Measurements from ENCODE around the gene HCN2. TPM values are rescaled to one million over a fixed set of nuclear protein-coding genes. Genes with fewer than 3 reads are reported as not detected.

Gene HCN2
- total and polyA plus RNA-seq, 10 of the 15 experiments (the other 5 are each of a cell fraction or from before 2014, with no cell fraction given): 0.01 to 0.54 (median 0.08) TPM; not detected in 4

DNA sequence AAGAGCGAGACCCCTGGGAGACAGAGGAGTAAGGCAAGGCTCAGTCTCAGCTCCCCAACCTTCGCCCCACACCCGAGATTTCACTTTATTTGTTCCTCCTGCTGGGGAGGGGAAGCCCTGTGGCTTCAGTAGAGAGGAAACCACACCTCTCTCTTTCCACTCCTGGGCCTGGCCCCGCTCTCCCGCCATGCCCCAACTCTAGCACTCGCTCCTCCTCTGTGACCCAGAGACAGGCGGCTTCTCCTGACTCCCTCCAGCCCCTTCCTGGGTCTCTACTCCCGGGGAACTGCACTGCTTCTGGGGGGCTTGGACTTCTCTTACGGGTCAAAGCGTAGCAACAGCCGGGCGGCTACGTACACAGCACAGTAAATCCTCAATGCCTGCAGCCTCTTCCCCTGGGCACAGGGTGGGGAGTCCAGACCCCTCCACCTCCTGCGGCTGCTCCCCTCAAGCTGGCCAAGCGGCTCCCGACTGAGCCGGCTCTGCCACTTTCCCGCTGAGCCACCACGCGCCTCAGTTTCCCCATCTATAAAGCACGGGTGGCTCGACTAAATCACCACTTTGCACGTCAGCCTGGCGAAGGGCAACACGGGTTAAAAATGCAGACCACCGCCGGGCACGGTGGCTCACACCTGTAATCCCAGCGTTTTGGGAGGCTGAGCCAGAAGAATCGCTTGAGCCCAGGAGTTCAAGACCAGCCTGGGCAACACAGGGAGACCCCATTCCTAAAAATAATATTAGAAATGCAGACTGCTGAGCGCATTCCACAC lies 71.9 kb downstream of the HCN2 start (continued):
- TF ChIP-seq, protein P1, sequence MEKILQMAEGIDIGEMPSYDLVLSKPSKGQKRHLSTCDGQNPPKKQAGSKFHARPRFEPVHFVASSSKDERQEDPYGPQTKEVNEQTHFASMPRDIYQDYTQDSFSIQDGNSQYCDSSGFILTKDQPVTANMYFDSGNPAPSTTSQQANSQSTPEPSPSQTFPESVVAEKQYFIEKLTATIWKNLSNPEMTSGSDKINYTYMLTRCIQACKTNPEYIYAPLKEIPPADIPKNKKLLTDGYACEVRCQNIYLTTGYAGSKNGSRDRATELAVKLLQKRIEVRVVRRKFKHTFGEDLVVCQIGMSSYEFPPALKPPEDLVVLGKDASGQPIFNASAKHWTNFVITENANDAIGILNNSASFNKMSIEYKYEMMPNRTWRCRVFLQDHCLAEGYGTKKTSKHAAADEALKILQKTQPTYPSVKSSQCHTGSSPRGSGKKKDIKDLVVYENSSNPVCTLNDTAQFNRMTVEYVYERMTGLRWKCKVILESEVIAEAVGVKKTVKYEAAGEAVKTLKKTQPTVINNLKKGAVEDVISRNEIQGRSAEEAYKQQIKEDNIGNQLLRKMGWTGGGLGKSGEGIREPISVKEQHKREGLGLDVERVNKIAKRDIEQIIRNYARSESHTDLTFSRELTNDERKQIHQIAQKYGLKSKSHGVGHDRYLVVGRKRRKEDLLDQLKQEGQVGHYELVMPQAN (conservative IDR thresholded peaks at IDR 0.05): no peak; the same call in 1 of the 2 replicates
- TF ChIP-seq ZSCAN29 (IDR thresholded peaks at IDR 0.05) (no peak), MEF2B (IDR thresholded peaks at IDR 0.05; ENCODE audit: partially characterized antibody, poor library complexity, severe bottlenecking) (no peak), POU2F2 (IDR thresholded peaks at IDR 0.05; ENCODE audit: borderline replicate concordance, low read depth, low read length) (no peak), E2F4 (IDR thresholded peaks at IDR 0.05; ENCODE audit: low read depth, low read length) (no peak), ETV6 (conservative IDR thresholded peaks at IDR 0.05 in 1 of 2, IDR thresholded peaks at IDR 0.05 in 1 of 2; ENCODE audit: borderline replicate concordance in 1 of 2, low read depth in 1 of 2) (no peak), CTCF (IDR thresholded peaks at IDR 0.05 in 2 of 3, conservative IDR thresholded peaks at IDR 0.05 in 1 of 3; ENCODE audit: control insufficient read depth in 2 of 3, extremely low read depth in 1 of 3, insufficient read depth in 1 of 3, low read depth in 3 of 3, low read length in 3 of 3) (no peak), BHLHE40 (IDR thresholded peaks at IDR 0.05; ENCODE audit: borderline replicate concordance in 1 of 2, low read depth in 2 of 2, low read length in 1 of 2) (0 out of 4 replicates have a peak, but pooled peaks of 1 of the 2 experiments have one; percentile 11), TCF12 (IDR thresholded peaks at IDR 0.05; ENCODE audit: low read depth, low read length) (no peak), POLR2AphosphoS5 (IDR thresholded peaks at IDR 0.05; ENCODE audit: low read length) (no peak), RUNX3 (IDR thresholded peaks at IDR 0.05; ENCODE audit: low read length) (peak; percentile 82), SREBF1 (IDR thresholded peaks at IDR 0.05; ENCODE audit: low read length) (no peak), SIN3A (IDR thresholded peaks at IDR 0.05; ENCODE audit: low read depth, low read length) (peak; percentile 22; the same call in 1 of the 2 replicates), MLLT1 (IDR thresholded peaks at IDR 0.05) (0 out of 2 replicates have a peak, but pooled peaks have one; percentile 42), IRF5 (IDR thresholded peaks at IDR 0.05; ENCODE audit: borderline replicate concordance) (no peak), CHD1 (IDR thresholded peaks at IDR 0.05; ENCODE audit: low read depth, low read length) (no peak), EP300 (IDR thresholded peaks at IDR 0.05; ENCODE audit: borderline replicate concordance in 1 of 2, control insufficient read depth in 1 of 2, low read depth in 2 of 2, low read length in 2 of 2) (no peak), IKZF1 (conservative IDR thresholded peaks at IDR 0.05) (peak; percentile 11; the same call in 1 of the 2 replicates)
- TF ChIP-seq, protein P2, sequence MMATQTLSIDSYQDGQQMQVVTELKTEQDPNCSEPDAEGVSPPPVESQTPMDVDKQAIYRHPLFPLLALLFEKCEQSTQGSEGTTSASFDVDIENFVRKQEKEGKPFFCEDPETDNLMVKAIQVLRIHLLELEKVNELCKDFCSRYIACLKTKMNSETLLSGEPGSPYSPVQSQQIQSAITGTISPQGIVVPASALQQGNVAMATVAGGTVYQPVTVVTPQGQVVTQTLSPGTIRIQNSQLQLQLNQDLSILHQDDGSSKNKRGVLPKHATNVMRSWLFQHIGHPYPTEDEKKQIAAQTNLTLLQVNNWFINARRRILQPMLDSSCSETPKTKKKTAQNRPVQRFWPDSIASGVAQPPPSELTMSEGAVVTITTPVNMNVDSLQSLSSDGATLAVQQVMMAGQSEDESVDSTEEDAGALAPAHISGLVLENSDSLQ (IDR thresholded peaks at IDR 0.05): no peak
